ENCODE results near the gene ATP11C.

The ATP11C gene

DNA sequence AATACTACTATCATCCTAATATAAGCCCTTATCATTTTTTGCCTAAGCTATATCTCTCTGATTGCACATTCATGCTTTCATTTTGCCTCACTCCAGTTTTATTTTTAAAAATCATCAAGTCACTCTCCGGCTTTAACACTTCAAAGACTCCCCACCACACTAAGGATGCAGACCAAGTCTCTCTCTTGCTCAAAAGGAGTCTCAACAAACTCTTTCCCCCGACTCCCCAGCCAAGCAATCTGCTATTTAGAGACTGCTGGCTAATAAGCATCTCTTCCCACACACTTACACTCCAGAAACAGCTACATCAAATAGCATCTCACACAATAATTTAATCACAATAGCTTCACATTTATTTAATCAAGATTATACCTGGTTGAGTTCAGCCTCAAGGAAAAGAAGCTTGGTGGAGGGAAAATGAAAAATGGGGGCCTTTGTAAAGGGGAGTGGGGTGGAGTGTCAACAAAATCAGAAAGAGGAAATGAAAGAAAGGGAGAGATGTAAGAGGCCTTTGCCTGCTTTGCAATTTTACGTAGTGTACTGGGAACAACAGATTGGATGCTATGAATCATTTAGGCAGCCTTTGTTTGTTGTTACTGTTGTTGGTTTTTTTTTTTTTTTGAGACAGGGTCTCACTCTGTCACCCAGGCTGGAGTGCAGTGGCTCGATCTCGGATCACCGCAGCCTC, 120.8 kb downstream of the ATP11C start:
- DNase-seq, result no peak

DNA sequence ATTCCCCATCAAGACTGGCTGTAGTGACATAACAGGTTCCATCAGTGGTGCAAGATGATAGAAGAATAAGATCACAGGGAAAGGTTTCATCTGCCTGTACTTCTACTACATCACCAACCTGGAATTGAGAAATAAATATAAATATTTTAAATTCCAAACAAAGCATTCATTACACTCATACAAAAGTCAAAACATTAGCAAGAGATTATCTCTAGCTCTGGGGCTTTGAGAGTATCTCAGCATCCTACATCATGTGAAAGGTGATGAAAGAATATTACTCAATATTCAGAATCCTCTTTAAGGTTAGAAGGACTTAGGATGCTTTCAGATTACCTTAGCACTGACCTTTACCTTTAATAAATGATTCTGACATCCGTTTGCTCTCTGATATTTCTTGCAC, 128.4 kb downstream of the ATP11C start:
- DNase-seq, result no peak

DNA sequence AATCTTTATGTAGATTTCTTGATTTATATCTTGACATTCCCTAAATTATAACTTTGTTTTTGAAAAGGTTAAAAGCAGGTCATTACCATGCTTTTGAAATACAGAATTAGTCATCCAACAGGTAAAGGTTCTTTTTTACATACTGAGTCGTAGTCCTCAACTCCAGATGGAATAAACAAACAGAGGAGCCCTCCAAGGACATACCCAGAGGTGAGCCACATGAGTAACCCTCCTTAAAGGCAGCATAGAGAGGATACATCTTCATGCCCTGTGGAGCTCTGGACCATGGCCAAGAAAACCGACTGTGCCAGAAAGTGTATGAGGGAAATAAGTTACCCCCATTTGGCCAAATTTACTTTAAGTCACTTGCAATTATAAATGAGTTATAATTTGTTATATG, 129.6 kb downstream of the ATP11C start:
- no peak for DNase-seq

DNA sequence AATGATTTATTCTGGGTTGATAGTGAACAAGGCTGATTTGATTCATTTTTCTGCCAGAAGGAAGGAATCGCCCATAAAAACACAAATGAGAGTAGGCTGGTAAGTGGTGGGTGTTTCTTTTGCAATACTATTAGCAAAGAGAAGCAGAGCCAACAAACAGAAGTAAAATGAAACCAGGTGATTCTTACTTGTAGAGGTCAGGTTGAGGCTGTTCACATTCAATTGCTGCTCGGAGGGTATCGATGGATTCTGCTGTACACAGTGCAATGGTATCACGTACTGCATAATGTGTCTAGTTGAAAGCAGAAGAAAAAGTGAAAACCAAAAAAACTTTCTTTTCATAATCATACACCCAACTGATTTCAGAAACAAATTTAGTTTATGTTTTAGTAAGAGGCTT, 130.8 kb downstream of the ATP11C start:
- no peak for DNase-seq

DNA sequence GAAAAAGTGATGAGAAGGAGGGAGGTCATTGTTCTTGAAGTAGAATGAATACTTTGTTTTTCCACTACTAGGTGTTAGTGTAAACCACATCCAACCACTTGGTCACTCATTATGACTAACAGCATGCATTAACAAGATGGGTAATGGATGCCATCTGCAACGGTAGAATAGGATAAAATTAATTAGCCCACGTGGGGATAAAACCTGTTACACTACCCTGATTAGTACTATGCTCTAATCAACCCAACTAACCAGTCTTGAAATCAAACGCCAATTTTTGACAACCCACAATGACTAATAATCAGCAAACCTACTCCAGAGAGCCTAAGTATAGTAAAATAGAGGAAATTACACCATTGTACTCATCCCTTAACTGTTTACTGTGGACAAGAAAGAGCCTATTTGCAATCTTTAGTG, 131.4 kb downstream of the ATP11C start:
- DNase-seq, result no peak

DNA sequence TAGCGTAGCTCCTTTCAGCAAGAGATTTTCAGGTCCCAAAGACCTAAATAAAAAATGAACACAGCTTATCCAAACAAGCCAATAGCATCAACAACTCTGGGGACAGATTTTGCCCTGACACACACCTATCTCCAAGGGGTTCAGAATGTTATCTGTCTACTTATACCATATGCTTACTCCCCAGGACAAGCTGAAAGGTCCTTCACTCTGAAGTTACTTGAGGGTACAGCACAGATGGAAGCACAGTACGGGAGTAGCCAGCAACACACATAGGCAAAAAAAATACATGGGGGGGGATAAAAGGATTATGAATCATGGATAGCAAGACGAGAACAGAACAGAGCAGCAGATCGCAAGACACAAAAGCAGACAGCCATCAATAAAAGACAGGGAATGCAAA, 134.2 kb downstream of the ATP11C start:
- DNase-seq, result no peak

DNA sequence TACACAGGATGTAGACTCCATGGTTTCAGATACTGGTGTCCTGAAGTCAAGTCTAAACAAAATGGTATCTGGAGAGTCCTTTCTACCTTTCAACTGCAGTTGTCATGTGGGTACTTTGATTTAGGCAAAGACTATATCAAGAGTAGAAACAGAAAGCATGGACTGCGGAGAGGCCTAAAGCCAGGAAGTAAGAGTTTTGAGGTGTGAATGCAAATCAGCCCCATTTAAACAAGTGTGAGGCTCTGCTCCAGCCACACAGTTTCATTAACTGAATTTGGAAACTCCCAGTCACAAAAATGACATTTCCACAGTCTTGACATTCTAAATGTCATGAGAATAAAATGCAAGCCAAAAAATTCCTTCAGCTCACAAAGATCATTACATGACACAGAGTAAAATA, 137.7 kb downstream of the ATP11C start:
- no peak for DNase-seq

DNA sequence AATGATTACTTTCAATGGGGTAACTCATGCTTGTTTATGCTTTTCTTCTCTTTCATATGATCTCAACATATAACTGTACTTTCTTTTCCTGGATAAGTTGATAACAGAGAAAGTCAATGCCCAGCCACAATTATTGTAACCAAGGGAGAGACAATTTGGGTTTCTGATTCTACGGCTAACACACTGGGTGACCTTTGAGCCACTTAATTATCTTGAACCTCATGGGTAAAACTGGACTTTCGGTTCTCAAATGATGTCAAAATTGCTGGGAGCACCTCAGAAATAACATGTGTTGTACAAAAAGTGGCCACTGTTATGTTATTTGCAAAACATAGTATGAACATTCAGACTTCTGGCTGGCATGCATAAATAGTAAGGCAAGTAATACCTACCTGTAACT, 145.3 kb downstream of the ATP11C start:
- DNase-seq, result no peak

DNA sequence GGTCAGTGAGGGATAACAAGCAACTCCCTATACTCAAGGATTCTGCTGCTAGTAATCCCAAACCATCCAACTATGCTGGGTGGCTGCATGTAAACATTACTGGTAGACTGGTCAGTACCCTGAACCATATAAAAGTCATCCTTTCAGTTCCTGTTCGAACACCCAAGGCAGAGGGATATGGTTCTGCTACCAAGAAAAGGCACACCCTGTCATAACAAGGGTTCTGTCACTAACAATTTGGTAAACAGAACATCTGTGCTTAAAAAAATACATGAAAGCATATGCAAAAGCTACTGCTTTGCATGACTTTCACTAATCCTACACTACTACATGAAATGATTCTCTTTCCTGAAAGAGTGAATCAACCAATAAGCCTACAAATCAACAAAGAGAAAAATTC, 148.0 kb downstream of the ATP11C start:
- DNase-seq, result no peak

DNA sequence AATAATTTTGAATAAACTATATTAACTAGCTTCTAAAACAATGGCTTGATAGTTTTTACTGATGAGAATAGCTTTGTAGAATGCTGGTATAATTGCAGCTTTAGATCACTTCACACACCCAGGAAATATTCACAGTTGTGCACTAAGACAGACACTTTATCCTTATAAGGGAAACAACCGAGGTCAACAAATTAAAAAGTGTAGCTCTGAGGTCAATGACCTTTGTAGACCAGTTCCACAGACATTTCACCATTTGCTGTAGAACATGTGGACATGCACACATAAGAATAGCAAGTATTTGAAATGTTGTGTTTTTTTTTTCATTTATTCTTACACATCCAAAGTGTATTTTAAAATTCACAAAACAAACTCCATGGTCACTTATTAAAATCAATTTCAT, 148.9 kb downstream of the ATP11C start:
- DNase-seq, result no peak

DNA sequence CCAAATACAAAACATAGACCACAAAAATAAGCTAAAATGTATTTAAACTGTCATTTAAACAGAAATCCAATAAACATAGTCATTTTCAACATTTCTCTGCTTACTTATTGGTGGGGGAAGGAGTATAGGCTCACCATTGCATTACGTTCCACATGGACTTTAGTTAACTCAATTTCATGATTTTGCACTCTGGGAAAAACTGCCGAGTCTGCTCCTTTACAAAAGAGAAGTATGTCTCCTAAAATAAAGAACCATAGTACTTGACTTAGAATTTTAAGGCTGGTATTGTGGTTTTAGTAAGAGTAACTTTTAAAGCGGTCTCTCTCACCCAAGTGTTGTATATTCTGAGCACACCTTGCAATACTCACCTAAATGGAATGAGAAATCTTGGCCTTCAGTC, 149.8 kb downstream of the ATP11C start:
- no peak for DNase-seq

DNA sequence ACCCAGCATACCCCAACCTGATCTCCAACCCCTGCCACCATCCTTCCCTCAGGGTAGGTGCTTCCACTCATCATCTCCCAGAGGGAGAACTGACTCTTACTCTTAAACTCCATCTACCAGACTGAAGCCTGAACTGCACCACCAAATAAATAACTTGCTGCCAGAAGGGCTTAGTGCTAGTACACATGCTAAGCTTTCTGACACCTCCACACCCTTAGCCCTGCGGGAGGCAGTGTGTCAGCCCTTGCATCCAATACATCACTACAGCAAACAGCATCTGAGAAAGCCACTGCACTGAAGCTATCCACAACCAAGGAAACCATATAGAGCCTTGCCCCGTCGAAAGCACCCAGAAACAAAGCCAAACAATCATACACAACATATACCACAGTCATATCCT, 156.3 kb downstream of the ATP11C start:
- DNase-seq, result no peak

DNA sequence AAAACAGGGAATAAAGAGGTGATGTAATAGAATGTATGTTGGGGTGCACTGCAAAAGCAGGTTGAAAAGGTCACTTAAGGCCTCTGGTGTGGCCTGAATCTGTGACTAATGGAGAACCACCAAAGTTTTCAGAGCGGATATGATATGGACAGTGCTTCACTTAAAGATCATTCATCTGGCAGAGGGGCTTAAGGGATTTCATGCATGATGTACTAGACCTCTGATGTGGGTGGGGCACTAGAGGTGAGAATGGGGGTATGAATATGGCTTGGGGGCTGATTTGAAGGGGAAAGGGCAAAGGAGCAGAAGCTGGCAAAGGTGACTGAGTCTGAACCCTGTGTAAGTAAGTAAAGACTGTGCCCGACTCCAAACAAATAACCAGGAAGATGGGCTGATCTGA, 162.5 kb downstream of the ATP11C start:
- no peak for DNase-seq

DNA sequence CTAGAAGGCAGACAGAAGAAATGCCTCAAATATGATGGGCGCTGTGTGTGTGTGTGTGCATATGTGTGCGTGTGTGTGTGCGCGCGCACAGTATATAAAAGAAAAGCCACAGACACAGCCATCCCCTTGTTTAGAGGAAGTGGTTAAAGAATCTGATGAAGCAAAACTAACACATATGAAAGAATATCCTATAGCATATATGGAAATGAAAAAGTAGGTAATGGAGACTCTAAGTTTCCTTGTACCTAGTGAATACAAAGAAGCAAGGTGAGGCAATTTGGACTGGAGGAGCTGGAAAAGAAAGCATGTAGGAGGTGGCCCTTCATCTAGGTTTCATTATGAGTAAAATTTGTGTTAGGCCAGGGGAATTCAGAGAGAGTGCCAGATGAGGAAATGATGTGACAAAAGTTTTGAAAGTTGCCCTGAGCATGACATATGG, 166.3 kb downstream of the ATP11C start:
- DNase-seq, result no peak

DNA sequence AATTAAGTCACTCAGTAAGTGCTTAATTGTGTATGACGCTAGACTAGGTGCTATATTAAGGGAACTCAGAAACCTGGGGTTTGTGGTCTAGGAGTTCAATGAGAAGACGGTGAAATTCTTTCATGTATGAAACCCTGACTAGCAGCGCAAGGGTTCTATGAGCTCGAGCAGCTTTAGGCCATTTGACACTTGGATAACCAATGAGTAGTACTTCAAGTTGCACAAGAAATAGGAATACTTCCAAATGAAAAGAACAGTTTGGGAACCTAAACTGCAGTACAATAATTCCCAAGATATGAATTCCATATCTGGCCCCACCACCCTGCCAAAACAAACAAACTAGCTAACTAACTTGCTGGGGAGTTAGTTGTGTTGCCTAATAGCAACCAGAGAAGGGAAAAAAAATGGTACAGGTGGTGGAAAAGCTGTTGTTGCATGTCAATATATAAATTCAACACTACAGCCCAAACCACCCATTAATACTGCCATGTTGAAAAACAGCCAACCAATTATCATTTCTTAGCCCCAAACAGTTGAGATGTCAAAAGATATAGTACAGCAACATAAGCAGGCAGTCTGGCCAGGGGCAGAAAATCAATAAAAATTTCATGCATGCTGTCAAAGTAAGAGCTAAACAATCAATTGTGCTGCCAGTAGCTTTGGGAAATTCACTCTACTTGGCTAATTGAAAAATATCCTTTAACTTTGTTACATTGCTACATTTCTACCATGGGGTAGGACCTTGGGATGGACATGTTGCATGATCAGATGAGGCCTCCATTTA, 170.3 kb downstream of the ATP11C start:
- DNase-seq, result no peak

DNA sequence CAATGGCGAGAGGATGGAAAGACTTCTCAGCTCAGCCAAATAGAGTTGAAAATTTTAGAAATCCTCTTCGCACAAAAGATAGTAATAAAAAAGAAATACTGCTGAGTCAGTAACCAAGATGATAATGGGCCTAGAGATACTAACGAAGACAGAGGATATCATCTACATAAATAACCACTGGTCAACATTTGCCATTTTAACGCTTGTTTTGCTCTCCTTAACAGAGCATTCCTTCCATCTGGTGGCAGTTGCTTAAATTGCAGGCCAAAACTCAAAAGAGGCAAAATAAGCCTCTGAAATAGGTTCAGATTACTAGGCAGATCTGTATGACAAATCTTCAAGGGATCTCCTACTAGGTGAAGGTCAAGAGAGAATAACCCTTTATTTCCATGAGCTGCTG, 173.2 kb downstream of the ATP11C start:
- DNase-seq, result no peak

DNA sequence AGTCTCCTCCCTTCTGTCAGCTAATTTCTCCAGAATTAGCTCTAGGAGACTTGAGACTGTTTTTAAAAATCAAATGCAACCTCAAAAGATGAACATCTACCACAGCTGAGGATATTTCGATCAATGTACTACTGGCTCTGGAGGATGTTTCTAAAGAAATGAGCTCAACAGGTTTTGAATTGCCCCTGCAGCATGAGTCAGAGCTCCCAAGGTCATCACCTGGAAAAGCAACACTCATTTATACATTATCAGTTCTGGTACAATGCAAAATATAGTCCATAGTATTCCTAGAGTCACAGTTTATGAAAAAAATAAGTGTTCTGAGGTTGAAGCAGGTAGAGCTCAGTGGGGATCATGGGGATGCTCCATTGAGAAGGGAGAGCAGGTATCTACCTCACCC, 174.0 kb downstream of the ATP11C start:
- no peak for DNase-seq

DNA sequence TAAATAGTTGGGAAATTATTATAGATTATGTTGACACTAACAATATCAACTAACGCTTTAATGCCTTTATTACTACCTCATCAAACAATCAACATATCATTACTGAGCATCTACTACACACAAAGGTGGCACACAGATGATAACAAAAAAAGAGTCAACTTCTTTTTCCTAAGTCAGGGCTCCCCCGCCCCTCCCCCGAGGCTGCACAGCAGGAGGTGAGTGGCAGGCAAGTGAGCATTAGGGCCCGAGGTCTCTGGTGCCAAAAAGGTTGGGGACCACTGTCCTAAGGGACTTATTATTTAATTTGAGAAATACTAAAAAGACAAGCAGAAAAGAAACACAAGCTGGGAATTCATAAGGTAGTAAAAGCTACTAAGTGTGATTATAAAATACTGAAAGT, 174.6 kb downstream of the ATP11C start:
- DNase-seq, result no peak

DNA sequence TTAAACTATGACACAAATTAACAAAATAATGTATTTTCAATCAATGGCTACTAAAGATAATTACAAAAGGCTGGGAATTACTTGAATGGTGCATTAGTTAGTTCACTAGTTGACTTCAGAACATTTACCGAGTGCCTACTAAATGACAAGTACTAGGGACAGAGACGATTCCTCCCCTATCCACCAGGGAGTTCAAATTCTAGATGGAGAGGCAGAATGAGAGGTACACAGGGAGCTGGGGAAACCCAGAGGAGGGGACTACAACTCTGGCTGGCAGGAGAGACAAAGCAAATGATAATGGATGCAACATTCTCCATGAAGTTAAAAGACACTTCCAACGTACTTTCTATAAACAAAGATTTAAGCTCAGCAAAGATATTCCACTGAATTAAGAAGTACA, 181.8 kb downstream of the ATP11C start:
- no peak for DNase-seq

DNA sequence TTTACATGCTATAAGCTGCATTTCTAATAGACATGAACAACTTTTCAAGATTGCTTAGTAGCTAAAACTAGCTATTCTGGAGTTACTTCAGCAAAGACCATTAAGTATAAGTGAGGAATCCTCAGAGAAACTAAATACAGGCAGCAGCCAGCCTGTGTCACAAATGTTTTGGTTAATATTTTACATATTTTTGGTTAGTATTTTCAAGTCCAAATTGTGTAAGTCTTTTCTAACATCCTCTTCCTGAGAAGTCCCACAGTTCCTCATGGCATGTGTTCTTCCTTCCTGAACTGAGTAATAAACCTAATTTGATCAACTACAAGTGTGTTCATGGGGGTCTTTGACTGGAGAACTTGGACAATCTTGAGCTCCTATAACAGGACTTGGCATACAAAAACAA, 182.5 kb downstream of the ATP11C start:
- DNase-seq, result no peak

DNA sequence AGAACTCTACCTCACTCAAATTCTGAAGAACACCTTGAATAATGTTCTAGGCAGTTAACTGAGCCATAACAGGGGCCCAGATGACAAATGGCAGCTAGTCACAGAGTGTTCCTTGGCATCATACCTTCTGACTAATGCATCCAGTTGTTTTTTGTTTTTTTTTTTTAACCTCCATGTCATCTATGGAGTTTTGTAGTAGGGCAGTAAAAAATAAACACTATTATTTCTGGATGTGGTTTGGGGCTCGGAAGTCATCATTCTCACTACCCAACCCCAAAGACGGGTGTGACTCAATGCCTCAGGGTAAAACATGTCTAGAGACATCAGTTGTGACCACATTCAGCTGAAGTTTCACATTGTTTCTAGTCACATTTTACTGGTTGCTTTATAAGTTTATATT, 193.7 kb downstream of the ATP11C start:
- no peak for DNase-seq

DNA sequence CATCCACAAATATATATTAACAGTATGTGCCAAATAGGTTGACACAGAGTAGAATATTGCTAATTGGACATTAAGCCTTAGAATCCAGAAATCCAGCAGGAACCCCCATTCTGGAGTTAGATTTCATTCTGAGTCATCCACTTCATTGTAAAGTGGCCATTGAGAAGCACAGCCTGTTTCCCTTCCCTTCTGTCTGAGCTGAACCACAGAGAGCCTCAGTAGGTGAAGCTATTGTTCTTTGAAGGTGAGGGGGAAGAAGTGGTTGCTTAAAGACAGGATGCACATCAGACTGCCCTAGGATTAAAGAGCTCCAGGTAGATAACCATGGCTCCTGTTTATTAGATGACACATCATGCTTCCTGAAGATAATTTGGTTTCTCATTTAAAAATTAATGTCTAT, 194.3 kb downstream of the ATP11C start:
- no peak for DNase-seq

DNA sequence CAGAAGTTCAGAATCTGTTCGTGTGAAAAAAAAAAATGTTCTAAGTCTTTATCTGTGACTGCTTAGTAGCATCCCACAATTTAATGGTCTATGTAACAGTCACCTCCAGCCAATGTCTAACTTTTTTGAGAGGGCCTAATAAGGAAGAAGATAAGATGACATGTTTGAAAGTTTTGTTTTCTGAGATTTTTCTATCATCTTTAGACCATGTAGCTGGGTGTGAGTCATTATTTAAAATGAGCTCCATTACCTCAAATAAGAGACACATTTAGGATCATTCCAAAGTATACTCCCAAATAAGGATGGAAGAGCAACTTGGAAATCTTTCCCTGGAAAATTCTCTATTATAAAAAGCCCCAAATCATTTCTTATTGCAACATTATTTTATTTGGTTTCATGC, 196.7 kb downstream of the ATP11C start:
- no peak for DNase-seq
